Activated CD4-positive, alpha-beta T cell treated with anti-CD3 and anti-CD28 coated beads, Interleukin-2, amount 10 ng/mL, durations not matched to agents 24 days and 14 days (primary cell): ENCODE measurements around the gene RARB. TPM values are rescaled to one million over a fixed set of nuclear protein-coding genes. Genes with fewer than 3 reads are reported as not detected.

Experiments
- DNase-seq: peaks from one replicate; pipeline ENCODE4 v3.0.0; 2022
- H3K27ac Mint-ChIP-seq: one replicate; pipeline ENCODE4 v1.8.0; 2022; ENCODE audit warnings: mild to moderate bottlenecking, mixed read lengths
- H3K27me3 Mint-ChIP-seq: one replicate; pipeline ENCODE4 v1.8.0; 2022; ENCODE audit warnings: mixed read lengths
- H3K36me3 Mint-ChIP-seq: one replicate; pipeline ENCODE4 v1.8.0; 2022; ENCODE audit warnings: low read depth, mild to moderate bottlenecking, mixed read lengths
- H3K4me1 Mint-ChIP-seq: one replicate; pipeline ENCODE4 v1.8.0; 2021; ENCODE audit warnings: mixed read lengths
- H3K4me3 Mint-ChIP-seq: one replicate; pipeline ENCODE4 v1.8.0; 2022; ENCODE audit warnings: mild to moderate bottlenecking, moderate library complexity, mixed read lengths
- H3K9me3 Mint-ChIP-seq: one replicate; pipeline ENCODE4 v1.8.0; 2021; ENCODE audit warnings: mixed read lengths
- intact Hi-C: fragments of 100-400 bp; cut with micrococcal nuclease; formaldehyde crosslinking; loops from one replicate; pipeline ENCODE4 v1.15.1; 2023
- total RNA-seq: library from RNA; stranded (reverse); gene quantifications from 2 replicates; pipeline ENCODE4 v1.2.3, GENCODE V29; 2022

Gene RARB
- total RNA-seq, result not detected in 2 replicates

DNA sequence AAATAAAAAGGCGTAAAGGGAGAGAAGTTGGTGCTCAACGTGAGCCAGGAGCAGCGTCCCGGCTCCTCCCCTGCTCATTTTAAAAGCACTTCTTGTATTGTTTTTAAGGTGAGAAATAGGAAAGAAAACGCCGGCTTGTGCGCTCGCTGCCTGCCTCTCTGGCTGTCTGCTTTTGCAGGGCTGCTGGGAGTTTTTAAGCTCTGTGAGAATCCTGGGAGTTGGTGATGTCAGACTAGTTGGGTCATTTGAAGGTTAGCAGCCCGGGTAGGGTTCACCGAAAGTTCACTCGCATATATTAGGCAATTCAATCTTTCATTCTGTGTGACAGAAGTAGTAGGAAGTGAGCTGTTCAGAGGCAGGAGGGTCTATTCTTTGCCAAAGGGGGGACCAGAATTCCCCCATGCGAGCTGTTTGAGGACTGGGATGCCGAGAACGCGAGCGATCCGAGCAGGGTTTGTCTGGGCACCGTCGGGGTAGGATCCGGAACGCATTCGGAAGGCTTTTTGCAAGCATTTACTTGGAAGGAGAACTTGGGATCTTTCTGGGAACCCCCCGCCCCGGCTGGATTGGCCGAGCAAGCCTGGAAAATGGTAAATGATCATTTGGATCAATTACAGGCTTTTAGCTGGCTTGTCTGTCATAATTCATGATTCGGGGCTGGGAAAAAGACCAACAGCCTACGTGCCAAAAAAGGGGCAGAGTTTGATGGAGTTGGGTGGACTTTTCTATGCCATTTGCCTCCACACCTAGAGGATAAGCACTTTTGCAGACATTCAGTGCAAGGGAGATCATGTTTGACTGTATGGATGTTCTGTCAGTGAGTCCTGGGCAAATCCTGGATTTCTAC lies at the start of gene RARB:
RARB (plus strand) TSS at position 322 of the 847 bp plus-strand sequence; CDS start at position 791, 469 bp downstream.
- intact Hi-C loops, result loop anchor here (10.0 kb wide), 1 partner anchor 327 kb away; no protein-coding TSS in a partner anchor
- Mint-ChIP-seq H3K27me3 (peaks cover 42% of the 10 kb centered on the region), H3K27ac (no peak within 1 kb of the TSS), H3K4me3 (no peak within 1 kb of the TSS), H3K36me3 (no peaks in the 10 kb centered on the region), H3K9me3 (no peaks in the 10 kb centered on the region), H3K4me1 (peaks cover 3% of the 10 kb centered on the region)
- no peak for DNase-seq

DNA sequence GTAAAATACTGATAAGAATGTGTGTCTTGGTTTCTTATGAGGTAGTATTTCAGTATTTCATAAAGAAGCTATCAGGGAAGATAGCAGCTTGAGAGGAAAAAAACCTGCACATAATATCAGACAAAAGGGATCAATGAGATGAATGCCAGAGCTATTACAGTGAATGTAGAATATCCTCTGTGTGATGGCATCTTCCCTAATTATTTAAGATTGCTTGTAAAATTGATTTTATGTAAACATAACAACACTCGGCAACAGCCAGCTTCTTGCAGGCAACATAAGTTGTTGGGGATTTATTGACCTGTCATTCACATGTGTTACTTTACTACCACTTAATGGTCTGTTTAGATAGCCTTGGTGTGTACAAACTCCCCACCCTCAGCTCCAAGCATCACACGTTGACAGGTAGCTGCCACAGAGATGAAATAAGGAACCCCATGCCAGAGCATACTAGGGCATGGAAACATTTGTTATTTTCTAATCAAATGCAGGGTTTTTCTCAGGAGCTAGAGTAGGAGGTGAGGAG lies 49.2 kb upstream of the RARB start:
- Mint-ChIP-seq H3K27me3 (no peaks in the 10 kb centered on the region), H3K4me3 (no peak overlapping the region), H3K4me1 (no peaks in the 10 kb centered on the region), H3K36me3 (no peaks in the 10 kb centered on the region), H3K9me3 (no peaks in the 10 kb centered on the region), H3K27ac (no peak overlapping the region)
- DNase-seq, result no peak
- intact Hi-C loops, result no loop called here

DNA sequence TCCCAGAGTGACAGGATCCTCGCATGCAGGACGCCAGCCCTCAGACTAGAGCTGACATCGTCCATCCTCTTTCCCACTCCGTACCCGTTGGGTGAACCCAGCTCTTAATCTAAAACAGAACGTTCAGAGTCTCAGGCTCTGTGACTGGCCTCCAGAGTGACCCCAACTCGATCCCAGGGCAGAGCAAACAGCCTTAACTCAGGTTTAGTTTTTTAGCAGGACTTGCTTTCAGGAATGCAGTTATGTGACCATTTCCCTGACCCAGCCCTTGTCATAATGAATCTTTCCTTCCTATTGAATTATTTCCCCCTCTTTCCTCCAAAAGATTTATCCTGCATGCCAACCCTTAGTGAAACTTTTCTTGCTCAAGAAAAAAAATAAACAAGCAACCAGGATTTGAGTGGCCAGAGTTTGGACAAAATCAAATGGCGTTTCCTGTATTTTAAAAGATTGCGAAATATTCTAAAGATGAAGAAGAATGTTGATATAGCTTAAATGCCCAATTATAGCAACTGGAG lies 47.8 kb upstream of the RARB start:
- Mint-ChIP-seq H3K4me3 (no peak overlapping the region), H3K9me3 (no peaks in the 10 kb centered on the region), H3K36me3 (no peaks in the 10 kb centered on the region), H3K4me1 (no peaks in the 10 kb centered on the region), H3K27ac (no peak overlapping the region), H3K27me3 (no peaks in the 10 kb centered on the region)
- no peak for DNase-seq
- intact Hi-C loops, result no loop called here

DNA sequence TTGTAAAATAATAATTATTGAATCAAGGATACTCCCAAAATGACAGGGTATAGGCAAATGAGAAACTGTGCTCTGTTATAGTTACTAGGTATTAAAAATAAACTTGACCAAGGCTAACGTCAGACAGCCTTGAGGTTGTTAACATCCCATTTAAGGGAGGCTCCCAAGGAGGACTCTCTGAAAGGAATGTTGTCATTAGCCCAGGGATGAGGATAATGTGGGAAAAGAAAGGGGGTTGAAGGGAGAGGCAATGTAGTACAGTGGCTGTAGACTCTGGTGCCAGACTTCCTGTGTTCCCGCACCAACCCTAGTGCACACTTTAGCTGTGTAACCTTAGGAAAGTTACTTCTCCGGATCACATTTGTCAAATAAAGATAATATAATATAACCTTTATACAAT lies 47.0 kb upstream of the RARB start:
- H3K9me3 Mint-ChIP-seq, result no peaks in the 10 kb centered on the region
- intact Hi-C loops, result no loop called here
- no peaks in the 10 kb centered on the region for H3K4me1 Mint-ChIP-seq
- H3K27me3 Mint-ChIP-seq, result no peaks in the 10 kb centered on the region
- H3K4me3 Mint-ChIP-seq, result no peak overlapping the region
- H3K27ac Mint-ChIP-seq, result no peak overlapping the region
- no peak for DNase-seq
- H3K36me3 Mint-ChIP-seq, result no peaks in the 10 kb centered on the region

DNA sequence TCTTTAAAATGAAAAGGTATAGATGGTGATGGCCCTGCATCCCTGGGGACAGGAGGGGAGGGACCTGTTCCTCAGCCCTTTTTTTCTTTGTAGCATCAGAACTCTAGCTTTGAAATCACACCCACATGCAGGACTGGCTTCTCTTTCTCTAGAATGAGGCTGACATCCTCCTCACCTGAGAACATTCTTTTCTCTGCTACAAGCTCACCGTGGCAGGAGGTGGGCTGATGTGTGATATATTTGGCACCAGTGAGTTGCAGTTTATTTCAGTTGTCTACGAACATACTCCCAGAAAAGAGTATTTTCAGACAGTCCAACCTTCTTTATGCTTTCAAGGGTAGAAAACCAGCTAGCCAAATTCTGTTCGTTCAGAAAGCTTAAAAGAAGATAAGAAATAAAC lies 43.6 kb upstream of the RARB start:
- Mint-ChIP-seq H3K4me1 (no peaks in the 10 kb centered on the region), H3K9me3 (no peaks in the 10 kb centered on the region), H3K36me3 (no peaks in the 10 kb centered on the region), H3K27me3 (no peaks in the 10 kb centered on the region), H3K4me3 (no peak overlapping the region), H3K27ac (no peak overlapping the region)
- DNase-seq, result no peak
- intact Hi-C loops, result no loop called here

DNA sequence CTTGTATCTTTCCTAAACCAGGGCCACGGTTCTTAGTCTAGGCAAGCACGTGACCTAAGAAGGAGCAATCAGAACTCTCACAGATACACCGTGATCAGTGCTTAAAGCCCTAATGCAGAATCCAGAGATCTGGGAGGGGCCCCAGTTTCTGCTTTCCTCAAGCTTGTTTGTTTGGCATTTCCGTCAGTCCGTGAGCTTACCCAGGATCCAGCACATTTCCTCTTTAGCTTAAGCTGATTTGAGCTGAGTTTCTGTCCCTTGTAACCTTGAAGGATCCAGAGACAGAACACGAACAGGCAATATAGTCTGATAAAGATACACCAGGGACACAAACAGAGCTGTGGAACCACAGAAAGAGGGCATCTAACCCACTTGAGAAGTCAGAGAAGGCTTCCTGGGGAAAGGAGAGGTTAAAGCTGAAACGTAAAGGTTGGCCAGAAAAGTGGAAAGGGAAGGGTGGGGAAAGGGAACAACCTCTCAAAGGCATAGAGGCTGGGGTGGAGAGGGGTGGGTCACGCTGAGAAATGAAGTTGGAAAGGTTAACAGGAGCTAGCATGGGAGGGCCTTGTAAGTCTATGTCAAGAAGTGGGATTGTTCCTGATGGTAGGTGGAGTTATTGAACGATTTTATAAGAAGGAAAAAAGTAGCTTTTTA lies 42.1 kb upstream of the RARB start:
- Mint-ChIP-seq H3K4me3 (no peak overlapping the region), H3K36me3 (no peaks in the 10 kb centered on the region), H3K4me1 (no peaks in the 10 kb centered on the region), H3K9me3 (no peaks in the 10 kb centered on the region), H3K27ac (no peak overlapping the region), H3K27me3 (no peaks in the 10 kb centered on the region)
- DNase-seq, result no peak
- intact Hi-C loops, result no loop called here

DNA sequence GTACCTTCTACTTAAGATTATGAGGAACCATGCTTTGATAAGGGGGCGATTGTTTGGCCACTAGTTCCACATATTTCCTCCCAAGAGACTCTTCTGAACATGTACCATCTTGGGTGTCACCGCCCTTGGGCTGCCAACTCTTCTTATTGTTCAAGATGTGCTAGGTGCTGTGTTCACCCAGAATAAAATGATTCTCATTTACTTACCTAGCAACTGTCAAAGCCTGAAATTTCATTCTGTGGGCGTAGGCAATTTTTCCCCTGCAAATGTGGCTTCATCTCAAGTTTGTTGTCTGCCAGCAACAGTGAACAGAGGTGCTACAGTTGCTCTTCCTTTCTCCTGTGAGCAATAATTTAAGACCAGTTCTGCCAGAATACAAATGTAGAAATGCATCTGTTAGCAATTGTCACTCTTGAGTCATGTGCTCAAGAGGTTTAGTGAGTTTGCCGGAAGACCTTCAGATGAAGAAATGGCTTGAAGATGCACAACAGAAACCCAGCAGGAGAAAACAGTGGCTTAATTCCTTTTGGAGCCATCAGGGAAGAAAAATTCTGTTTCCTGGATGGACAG lies 41.3 kb upstream of the RARB start:
- Mint-ChIP-seq H3K27ac (no peak overlapping the region), H3K4me3 (no peak overlapping the region), H3K9me3 (no peaks in the 10 kb centered on the region), H3K27me3 (no peaks in the 10 kb centered on the region), H3K4me1 (no peaks in the 10 kb centered on the region), H3K36me3 (no peaks in the 10 kb centered on the region)
- DNase-seq, result no peak
- intact Hi-C loops, result no loop called here

DNA sequence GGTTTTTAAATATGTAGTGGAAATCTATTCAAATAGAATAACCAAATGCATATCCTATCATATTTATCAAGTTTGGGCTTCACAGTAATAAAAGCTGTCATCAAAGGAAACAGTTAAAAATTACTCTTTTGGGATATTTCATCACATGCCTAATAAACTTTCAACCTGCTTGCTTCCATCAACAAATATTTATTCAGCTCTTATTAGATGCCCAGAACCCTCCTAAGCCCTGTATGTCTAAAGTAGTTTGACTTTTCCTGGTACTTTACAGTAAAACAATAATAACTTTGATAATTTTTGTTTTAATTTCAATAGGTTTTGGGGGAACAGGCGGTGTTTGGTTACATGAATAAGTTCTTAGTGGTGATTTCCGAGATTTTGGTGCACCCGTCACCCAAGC lies 37.5 kb upstream of the RARB start:
- Mint-ChIP-seq H3K36me3 (no peaks in the 10 kb centered on the region), H3K9me3 (no peaks in the 10 kb centered on the region), H3K27me3 (no peaks in the 10 kb centered on the region), H3K27ac (no peak overlapping the region), H3K4me1 (no peaks in the 10 kb centered on the region), H3K4me3 (no peak overlapping the region)
- DNase-seq, result no peak
- intact Hi-C loops, result no loop called here

DNA sequence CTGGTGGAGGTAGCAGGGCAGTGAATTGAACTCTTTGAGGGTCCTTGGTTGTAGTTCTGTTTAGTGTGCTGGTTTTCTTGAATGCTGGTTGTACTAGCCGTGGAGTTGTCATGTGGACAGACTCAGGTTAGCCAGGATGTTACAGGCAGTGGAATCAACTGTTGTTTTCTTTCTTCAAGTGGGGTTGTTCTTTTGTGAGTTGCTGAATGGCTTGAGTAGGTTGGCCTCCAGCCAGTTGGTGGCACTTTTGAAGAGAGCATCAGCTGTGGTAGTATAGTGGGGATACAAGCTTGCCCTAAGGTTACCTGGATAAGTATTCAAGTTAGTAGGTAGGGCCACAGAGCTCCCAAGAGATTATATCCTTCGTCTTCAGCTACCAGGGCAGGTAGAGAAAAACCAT lies 31.8 kb upstream of the RARB start:
- intact Hi-C loops, result no loop called here
- no peaks in the 10 kb centered on the region for H3K4me1 Mint-ChIP-seq
- no peak overlapping the region for H3K4me3 Mint-ChIP-seq
- H3K9me3 Mint-ChIP-seq, result no peaks in the 10 kb centered on the region
- no peaks in the 10 kb centered on the region for H3K27me3 Mint-ChIP-seq
- no peak overlapping the region for H3K27ac Mint-ChIP-seq
- no peak for DNase-seq
- no peaks in the 10 kb centered on the region for H3K36me3 Mint-ChIP-seq

DNA sequence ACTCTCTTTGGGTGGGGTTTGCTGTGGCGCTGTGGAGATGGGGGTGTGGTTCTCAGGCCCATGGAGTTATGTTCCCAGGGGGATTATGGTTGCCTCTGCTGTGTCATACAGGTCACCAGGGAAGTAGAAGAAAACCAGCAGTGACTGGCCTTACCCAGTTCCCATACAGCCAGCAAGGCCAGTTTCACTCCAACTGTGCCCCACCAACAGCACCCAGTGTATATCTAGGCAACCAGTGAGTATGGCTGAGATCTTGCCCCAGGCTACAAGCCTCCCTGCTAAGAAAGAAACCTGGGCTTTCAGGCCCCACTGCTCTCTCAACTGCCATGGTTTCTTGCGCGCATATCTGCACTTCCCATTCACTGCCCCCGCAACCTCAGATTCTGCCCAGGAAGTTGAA lies 31.4 kb upstream of the RARB start:
- DNase-seq, result no peak
- no peak overlapping the region for H3K27ac Mint-ChIP-seq
- no peaks in the 10 kb centered on the region for H3K9me3 Mint-ChIP-seq
- no peaks in the 10 kb centered on the region for H3K36me3 Mint-ChIP-seq
- H3K4me1 Mint-ChIP-seq, result no peaks in the 10 kb centered on the region
- intact Hi-C loops, result no loop called here
- no peaks in the 10 kb centered on the region for H3K27me3 Mint-ChIP-seq
- no peak overlapping the region for H3K4me3 Mint-ChIP-seq

DNA sequence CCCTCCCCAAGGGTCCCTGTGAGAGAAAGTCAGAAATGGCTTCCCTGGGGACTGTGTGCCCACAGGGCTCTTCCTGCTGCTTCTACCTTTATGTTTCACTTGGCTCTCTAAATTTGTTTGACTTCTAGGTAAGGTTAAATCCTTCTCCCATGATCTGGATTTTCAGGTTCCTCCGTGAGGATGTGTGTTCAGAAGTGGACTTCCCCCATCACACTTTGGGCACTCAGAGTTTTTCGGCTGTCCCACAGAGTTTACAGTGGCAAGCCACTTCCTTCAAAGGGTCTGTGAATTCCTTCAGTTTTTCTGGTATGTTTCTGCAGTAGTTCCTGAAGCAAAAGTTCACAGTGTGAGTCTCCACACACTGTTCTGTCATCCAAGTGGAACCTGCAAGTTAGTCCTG lies 30.9 kb upstream of the RARB start:
- Mint-ChIP-seq H3K9me3 (no peaks in the 10 kb centered on the region), H3K4me1 (no peaks in the 10 kb centered on the region), H3K4me3 (no peak overlapping the region), H3K36me3 (no peaks in the 10 kb centered on the region), H3K27ac (no peak overlapping the region), H3K27me3 (no peaks in the 10 kb centered on the region)
- no peak for DNase-seq
- intact Hi-C loops, result no loop called here

DNA sequence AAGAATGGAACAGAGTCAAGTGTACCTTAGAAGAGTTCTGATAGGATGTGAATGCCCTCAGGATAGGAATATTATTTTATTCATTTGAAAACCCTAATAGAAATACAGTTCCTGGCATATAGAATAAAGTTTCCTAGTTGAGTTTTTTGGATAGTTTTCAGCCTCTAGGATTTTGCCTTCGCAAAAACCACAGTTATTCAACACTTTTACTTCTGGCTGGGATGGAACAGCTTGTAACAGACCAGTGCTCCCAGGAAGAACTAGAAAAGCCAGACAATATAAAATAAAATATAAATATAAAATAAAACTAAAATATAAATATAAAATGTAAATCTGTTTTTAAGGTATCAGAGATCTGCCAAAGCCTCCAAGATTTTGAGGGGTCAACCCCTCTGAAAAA lies 27.5 kb upstream of the RARB start:
- no peak for DNase-seq
- no peak overlapping the region for H3K4me3 Mint-ChIP-seq
- no peaks in the 10 kb centered on the region for H3K36me3 Mint-ChIP-seq
- no peaks in the 10 kb centered on the region for H3K4me1 Mint-ChIP-seq
- intact Hi-C loops, result no loop called here
- peaks cover 4% of the 10 kb centered on the region for H3K9me3 Mint-ChIP-seq
- no peaks in the 10 kb centered on the region for H3K27me3 Mint-ChIP-seq
- H3K27ac Mint-ChIP-seq, result no peak overlapping the region

DNA sequence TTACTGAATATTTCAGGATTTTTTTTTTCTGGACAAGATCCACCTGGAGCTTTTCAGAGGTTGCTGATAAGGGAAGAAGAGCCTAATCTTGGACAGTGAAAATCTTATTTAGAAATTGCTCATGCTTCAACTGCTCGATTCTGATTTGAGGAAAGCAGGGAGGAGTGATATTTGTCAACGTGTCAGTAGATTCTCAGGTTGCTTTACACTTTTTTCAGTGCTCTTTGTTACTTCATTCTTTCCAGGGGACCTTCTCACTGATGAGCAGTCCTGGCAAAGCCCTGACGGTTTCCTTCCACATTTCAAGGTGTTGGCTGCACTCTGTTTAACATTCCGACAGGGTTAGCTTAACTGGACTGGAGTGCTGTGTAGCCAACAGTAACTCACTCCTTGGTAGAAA lies 24.1 kb upstream of the RARB start:
- H3K4me3 Mint-ChIP-seq, result no peak overlapping the region
- no peak for DNase-seq
- H3K36me3 Mint-ChIP-seq, result no peaks in the 10 kb centered on the region
- intact Hi-C loops, result no loop called here
- no peak overlapping the region for H3K27ac Mint-ChIP-seq
- H3K27me3 Mint-ChIP-seq, result no peaks in the 10 kb centered on the region
- H3K9me3 Mint-ChIP-seq, result peaks cover 4% of the 10 kb centered on the region
- no peaks in the 10 kb centered on the region for H3K4me1 Mint-ChIP-seq

DNA sequence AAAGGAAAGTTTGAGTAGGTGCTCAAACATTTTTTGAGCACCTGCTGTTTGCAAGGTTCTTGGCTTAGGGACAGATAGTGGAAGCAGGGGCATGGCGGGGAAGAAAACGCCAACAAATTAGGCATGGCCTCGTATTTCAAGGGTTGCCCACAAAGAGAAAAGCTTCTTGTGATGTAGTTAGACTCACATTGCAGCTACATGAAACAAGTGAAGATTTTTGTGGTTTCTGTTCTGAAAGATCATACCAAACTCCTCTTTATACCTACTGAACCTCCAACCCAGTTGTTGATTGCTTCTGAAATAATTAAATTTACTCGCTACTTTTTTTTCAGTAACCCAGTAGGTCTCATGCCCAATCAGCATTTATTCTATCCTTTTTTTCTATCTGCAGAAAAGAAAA lies 23.5 kb upstream of the RARB start:
- no peak for DNase-seq
- Mint-ChIP-seq H3K4me1 (no peaks in the 10 kb centered on the region), H3K9me3 (peaks cover 4% of the 10 kb centered on the region), H3K36me3 (no peaks in the 10 kb centered on the region), H3K4me3 (no peak overlapping the region), H3K27ac (no peak overlapping the region), H3K27me3 (no peaks in the 10 kb centered on the region)
- intact Hi-C loops, result no loop called here
